GM12878 (cell line): ENCODE results near the gene ITSN2. TPM values are rescaled to one million over a fixed set of nuclear protein-coding genes. Genes with fewer than 3 reads are reported as not detected.

Experiments used
- ATAC-seq: fragments of 200-7000 bp; cut with Tn5 transposase; 3 replicates; pipeline ENCODE4 v1.9.1; 2020; ENCODE audit warnings: mild to moderate bottlenecking, moderate library complexity
- BruUV-seq: library from RNA; stranded (reverse); fragments of 400-500 nt; replicated peaks from 2 replicates; lab custom pipeline; 2021; lab: Mats Ljungman, UMichigan
- CTCF ChIA-PET: fragments of 300-600 bp; sonication (Branson Sonifier 250); formaldehyde crosslinking; extraction: SDS; loops from one replicate; lab custom pipeline; 2021; ENCODE audit warnings: inconsistent platforms; lab: Yijun Ruan, JAX
- POLR2A ChIA-PET: fragments of 350-600 bp; formaldehyde crosslinking; extraction: SDS; loops from one replicate; lab custom pipeline; 2021; ENCODE audit warnings: inconsistent platforms; lab: Charles Lee
- RAD21 ChIA-PET: fragments of 300-600 bp; sonication (Branson Sonifier 250); formaldehyde crosslinking; loops from one replicate; lab custom pipeline; 2023; ENCODE audit warnings: antibody characterized with exemption; ENCODE audit not compliant: unreplicated experiment; lab: Charles Lee
- SMC1A ChIA-PET: fragments of 300-600 bp; sonication (Branson Sonifier 250); formaldehyde crosslinking; loops from one replicate; lab custom pipeline; 2023; ENCODE audit not compliant: unreplicated experiment, uncharacterized antibody; lab: Charles Lee
- DNase-seq: peaks from one replicate; pipeline ENCODE4 v3.0.0-alpha.2; 2011; ENCODE audit warnings: low read depth, low spot score
- FAIRE-seq: peaks from 3 replicates; lab custom pipeline; 2011; peaks lifted over from hg19 to GRCh38; lab: Jason Lieb, UNC
- H2AFZ ChIP-seq: 2 replicates; pipeline ENCODE4 v1.6.0; 2011; ENCODE audit warnings: low read depth, low read length, control low read depth; ENCODE audit not compliant: control insufficient read depth
- H3K27ac ChIP-seq: 2 replicates; pipeline ENCODE4 v1.5.1; 2011; ENCODE audit warnings: control low read depth; ENCODE audit not compliant: control insufficient read depth, insufficient read depth
- H3K27me3 ChIP-seq, 2 experiments: replicated peaks in 1 of 2; 2 replicates each; pipeline versions ENCODE4 v1.6.0 to v1.6.1; 2011; ENCODE audit warnings: low read length in 1 of 2; ENCODE audit not compliant: control insufficient read depth in 2 of 2, insufficient read depth in 2 of 2
- H3K36me3 ChIP-seq, 2 experiments: 2 replicates each; pipeline ENCODE4 v1.5.1; 2011; ENCODE audit warnings: low read length in 1 of 2; ENCODE audit not compliant: control insufficient read depth in 2 of 2, insufficient read depth in 2 of 2
- H3K4me1 ChIP-seq: 2 replicates; pipeline ENCODE4 v1.6.1; 2011; ENCODE audit warnings: mild to moderate bottlenecking, low read length, moderate library complexity, mixed read lengths; ENCODE audit not compliant: control insufficient read depth, insufficient read depth
- H3K4me2 ChIP-seq: 2 replicates; pipeline ENCODE4 v1.6.0; 2011; ENCODE audit warnings: control low read depth; ENCODE audit not compliant: control insufficient read depth, insufficient read depth
- H3K4me3 ChIP-seq: fragments of 200-600 bp; sonication (generic); 2 replicates; pipeline ENCODE4 v1.5.1; 2016
- H3K79me2 ChIP-seq: 2 replicates; pipeline ENCODE4 v1.6.0; 2011; ENCODE audit warnings: low read length; ENCODE audit not compliant: control insufficient read depth, insufficient read depth
- H3K9ac ChIP-seq: 2 replicates; pipeline ENCODE4 v1.8.0; 2011; ENCODE audit warnings: low read length, control low read depth, mixed read lengths; ENCODE audit not compliant: control insufficient read depth, insufficient read depth
- H3K9me3 ChIP-seq: replicated peaks from 3 replicates; pipeline ENCODE4 v1.5.1; 2011; ENCODE audit warnings: mild to moderate bottlenecking, low read length; ENCODE audit not compliant: control insufficient read depth, insufficient read depth
- H4K20me1 ChIP-seq: 2 replicates; pipeline ENCODE4 v1.6.0; 2011; ENCODE audit not compliant: control insufficient read depth, insufficient read depth
- BCL11A ChIP-seq: IDR thresholded peaks from 2 replicates; pipeline ENCODE4 v1.6.1; 2011; ENCODE audit warnings: low read depth, low read length
- BRCA1 ChIP-seq: IDR thresholded peaks from 2 replicates; pipeline ENCODE4 v1.6.1; 2011; ENCODE audit warnings: low read depth, low read length, improper control_type of control experiment
- KAT2A ChIP-seq: conservative IDR thresholded peaks from 2 replicates; pipeline ENCODE4 v1.6.1; 2011; ENCODE audit warnings: low read depth, low read length; ENCODE audit not compliant: control insufficient read depth
- KLF5 ChIP-seq: fragments of 450-650 bp; IDR thresholded peaks from 2 replicates; pipeline ENCODE4 v1.6.1; 2014; ENCODE audit warnings: mild to moderate bottlenecking; ENCODE audit not compliant: partially characterized antibody
- PML ChIP-seq: IDR thresholded peaks from 2 replicates; pipeline ENCODE4 v1.6.1; 2012; ENCODE audit warnings: low read length, inconsistent platforms
- SUZ12 ChIP-seq: fragments of 200-600 bp; sonication (generic); IDR thresholded peaks from one replicate; pipeline ENCODE4 v1.6.1; 2018; ENCODE audit warnings: antibody characterized with exemption, mild to moderate bottlenecking; ENCODE audit not compliant: unreplicated experiment
- WGBS: methylation state at CpG from one replicate; pipeline ENCODE4 v1.1.6; 2016; ENCODE audit warnings: low lambda C conversion rate; ENCODE audit not compliant: insufficient replicate concordance, insufficient coverage; ENCODE audit errors: missing lambda C conversion rate; 5-methylcytosine and 5-hydroxymethylcytosine counted together
- in situ Hi-C: fragments of 300-500 bp; cut with MboI; formaldehyde crosslinking; loops from 9 replicates; pipeline ENCODE4 v1.14.3; 2018; ENCODE audit warnings: mixed read lengths
- intact Hi-C: fragments of 100-400 bp; cut with micrococcal nuclease; formaldehyde crosslinking; loops from one replicate; pipeline ENCODE4 v1.14.2; 2022; ENCODE audit not compliant: unreplicated experiment
- polyA plus RNA-seq, 11 experiments: library from polyadenylated mRNA; depleted of rRNA in 4 of 11; unstranded in 6 of 11; stranded (reverse) in 5 of 11; fragments of >200 nt; fragmentation: Nextera tagmentation in 4 of 11; fragmentation: Illumina TruSeq in 1 of 11; extraction: Ambion mirVana in 4 of 11; extraction: Trizol in 1 of 11; gene quantifications; 1 replicate in 1 of 11; 2 replicates in 10 of 11; pipeline versions ENCODE4 v1.2.1 to v1.2.3, GENCODE V29; 2011 to 2016; ENCODE audit warnings: inconsistent platforms in 2 of 11, missing spikeins in 2 of 11, low read depth in 1 of 11
- total RNA-seq, 4 experiments: library from RNA; depleted of rRNA in 3 of 4; stranded (reverse); fragments of >200 nt in 3 of 4; fragmentation: Illumina TruSeq in 1 of 4; extraction: Trizol in 1 of 4; gene quantifications; 2 replicates each; pipeline versions ENCODE4 v1.2.1 to v1.2.3, GENCODE V29; 2013 to 2021
- TF ChIP-seq, protein P1 (sequence below): fragments of 450-650 bp; formaldehyde crosslinking; IDR thresholded peaks from 2 replicates; pipeline ENCODE4 v1.5.0; 2022; ENCODE audit warnings: mild to moderate bottlenecking, missing genetic modification characterization

ITSN2 gene
- total and polyA plus RNA-seq, 10 of the 15 experiments (the other 5 are each of a cell fraction or from before 2014, with no cell fraction given) = 20.5 to 80.0 (median 54.7) TPM

DNA sequence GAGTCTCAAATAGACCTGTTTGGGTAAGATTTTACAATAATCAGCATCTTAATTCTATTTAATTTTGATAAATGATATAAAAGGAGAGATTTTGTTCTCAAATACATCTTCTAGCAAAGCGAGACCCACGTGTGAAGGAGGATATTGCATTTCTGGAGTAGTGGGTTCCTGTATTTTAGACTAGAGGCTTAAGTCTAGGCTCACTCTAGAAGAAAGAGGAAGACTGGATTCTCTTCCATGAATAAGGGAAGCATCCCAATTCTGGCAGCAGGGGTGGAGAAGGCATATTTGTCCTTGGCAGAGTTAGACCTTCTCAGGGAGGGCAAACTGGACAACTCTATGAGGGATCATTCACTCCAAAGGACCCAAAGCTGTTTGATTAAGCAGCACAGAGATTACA is 196.7 kb downstream of the ITSN2 start:
- H3K27ac ChIP-seq = no peak overlapping the region
- FAIRE-seq (no peak), DNase-seq (no peak), ATAC-seq (no peak)
- no peak overlapping the region for H3K4me3 ChIP-seq
- H3K9me3 ChIP-seq = no peaks in the 10 kb centered on the region
- H3K4me2 ChIP-seq = no peak overlapping the region
- H3K4me1 ChIP-seq = 0 out of 2 replicates have a peak, but pooled peaks cover 4% of the 10 kb centered on the region
- H3K9ac ChIP-seq = no peak overlapping the region
- TF ChIP-seq BCL11A (no peak), SUZ12 (no peak), BRCA1 (no peak), KLF5 (no peak), PML (no peak), KAT2A (no peak)
- TF ChIP-seq, protein P1, sequence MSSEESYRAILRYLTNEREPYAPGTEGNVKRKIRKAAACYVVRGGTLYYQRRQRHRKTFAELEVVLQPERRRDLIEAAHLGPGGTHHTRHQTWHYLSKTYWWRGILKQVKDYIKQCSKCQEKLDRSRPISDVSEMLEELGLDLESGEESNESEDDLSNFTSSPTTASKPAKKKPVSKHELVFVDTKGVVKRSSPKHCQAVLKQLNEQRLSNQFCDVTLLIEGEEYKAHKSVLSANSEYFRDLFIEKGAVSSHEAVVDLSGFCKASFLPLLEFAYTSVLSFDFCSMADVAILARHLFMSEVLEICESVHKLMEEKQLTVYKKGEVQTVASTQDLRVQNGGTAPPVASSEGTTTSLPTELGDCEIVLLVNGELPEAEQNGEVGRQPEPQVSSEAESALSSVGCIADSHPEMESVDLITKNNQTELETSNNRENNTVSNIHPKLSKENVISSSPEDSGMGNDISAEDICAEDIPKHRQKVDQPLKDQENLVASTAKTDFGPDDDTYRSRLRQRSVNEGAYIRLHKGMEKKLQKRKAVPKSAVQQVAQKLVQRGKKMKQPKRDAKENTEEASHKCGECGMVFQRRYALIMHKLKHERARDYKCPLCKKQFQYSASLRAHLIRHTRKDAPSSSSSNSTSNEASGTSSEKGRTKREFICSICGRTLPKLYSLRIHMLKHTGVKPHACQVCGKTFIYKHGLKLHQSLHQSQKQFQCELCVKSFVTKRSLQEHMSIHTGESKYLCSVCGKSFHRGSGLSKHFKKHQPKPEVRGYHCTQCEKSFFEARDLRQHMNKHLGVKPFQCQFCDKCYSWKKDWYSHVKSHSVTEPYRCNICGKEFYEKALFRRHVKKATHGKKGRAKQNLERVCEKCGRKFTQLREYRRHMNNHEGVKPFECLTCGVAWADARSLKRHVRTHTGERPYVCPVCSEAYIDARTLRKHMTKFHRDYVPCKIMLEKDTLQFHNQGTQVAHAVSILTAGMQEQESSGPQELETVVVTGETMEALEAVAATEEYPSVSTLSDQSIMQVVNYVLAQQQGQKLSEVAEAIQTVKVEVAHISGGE (CRISPR knock-in tag) = no peak
- ChIA-PET CTCF (interaction anchor here (0.6 to 3.7 kb wide), 15 partner anchors 10 to 466 kb away, joined by 3 to 28 read pairs (median 4); partner anchors contain the start of genes ATAD2B and TP53I3), SMC1A (interaction anchor here (0.9 to 3.3 kb wide), 7 partner anchors 9 to 339 kb away, joined by 3 to 12 read pairs (median 6); partner anchors contain the start of genes ATAD2B, FAM228B and TP53I3), POLR2A (no interaction called here), RAD21 (interaction anchor here (0.9 to 1.7 kb wide), 4 partner anchors 79 to 339 kb away, joined by 3 to 11 read pairs (median 4); partner anchors contain the start of genes ATAD2B, TP53I3 and WDCP)
- H2AFZ ChIP-seq = no peak overlapping the region
- in situ Hi-C loops (no loop called here), intact Hi-C loops (no loop called here)
- no TSS peak for BruUV-seq
- H4K20me1 ChIP-seq = no peaks in the 10 kb centered on the region
- H3K27me3 ChIP-seq = no peaks in the 10 kb centered on the region
- H3K79me2 ChIP-seq = no peaks in the 10 kb centered on the region
- no peaks in the 10 kb centered on the region for H3K36me3 ChIP-seq
- WGBS = 85% methylated on average over 2 of the region's 2 CpGs
